HG02970 (cell line): ENCODE results near the gene CX3CR1.

Experiments
- ATAC-seq: cut with Tn5 transposase; IDR thresholded peaks from one replicate; pipeline ENCODE4 v1.9.1; 2021; ENCODE audit warnings: mild to moderate bottlenecking, moderate library complexity, moderate number of reproducible peaks; ENCODE audit not compliant: unreplicated experiment, low FRiP score

The CX3CR1 gene

GRCh38 chr3:39294446-39295183 lies 14.8 kb upstream of the CX3CR1 start:
- no peak for ATAC-seq

- no peak for ATAC-seq
Measured at GRCh38 chr3:39292961-39293360, 13.1 kb upstream of the CX3CR1 start.

GRCh38 chr3:39291903-39292329 lies 12.1 kb upstream of the CX3CR1 start:
- no peak for ATAC-seq

- ATAC-seq: no peak
Measured at GRCh38 chr3:39290255-39290654, 10.4 kb upstream of the CX3CR1 start.

- no peak for ATAC-seq
Measured at GRCh38 chr3:39289107-39289506, 9.3 kb upstream of the CX3CR1 start.

GRCh38 chr3:39288300-39288808 lies 8.5 kb upstream of the CX3CR1 start:
- ATAC-seq: peak; percentile 95

GRCh38 chr3:39287216-39288164 lies 7.7 kb upstream of the CX3CR1 start:
- no peak for ATAC-seq

GRCh38 chr3:39286771-39287170 lies 6.9 kb upstream of the CX3CR1 start:
- no peak for ATAC-seq

GRCh38 chr3:39285332-39285731 lies 5.5 kb upstream of the CX3CR1 start:
- no peak for ATAC-seq

- ATAC-seq: no peak
Measured at GRCh38 chr3:39284457-39284881, 4.6 kb upstream of the CX3CR1 start.

GRCh38 chr3:39282057-39282456 lies 2.2 kb upstream of the CX3CR1 start:
- no peak for ATAC-seq

- no peak for ATAC-seq
Measured at GRCh38 chr3:39281533-39281932, 1.7 kb upstream of the CX3CR1 start.

- ATAC-seq: no peak
Measured at GRCh38 chr3:39280571-39280970, 735 bp upstream of the CX3CR1 start.

GRCh38 chr3:39278616-39278935 lies 1.3 kb downstream of the CX3CR1 start:
- ATAC-seq: no peak

- ATAC-seq: no peak
Measured at GRCh38 chr3:39277893-39278615, 1.8 kb downstream of the CX3CR1 start.

GRCh38 chr3:39276746-39277145 lies 3.1 kb downstream of the CX3CR1 start:
- no peak for ATAC-seq

- ATAC-seq: no peak
Measured at GRCh38 chr3:39275963-39276593, 3.8 kb downstream of the CX3CR1 start.

GRCh38 chr3:39275052-39275451 lies 4.8 kb downstream of the CX3CR1 start:
- ATAC-seq: no peak

GRCh38 chr3:39273119-39273518 lies 6.7 kb downstream of the CX3CR1 start:
- ATAC-seq: no peak

GRCh38 chr3:39272191-39272590 lies 7.6 kb downstream of the CX3CR1 start:
- ATAC-seq: no peak
